HAP-1 (cell line): ENCODE results near the gene DMBX1.

ENCODE experiments used
- DNase-seq, 2 experiments: peaks; one replicate each; pipeline ENCODE4 v3.0.0-alpha.2; 2016 to 2020; ENCODE audit warnings: low spot score in 2 of 2
- H3K27me3 ChIP-seq: fragments of 250-450 bp; sonication (Bioruptor Pico); 2 replicates; pipeline ENCODE4 v1.5.1; 2020; ENCODE audit warnings: low read depth, mild to moderate bottlenecking, moderate library complexity
- H3K36me3 ChIP-seq: fragments of 250-450 bp; sonication (Bioruptor Pico); replicated peaks from 2 replicates; pipeline ENCODE4 v1.5.1; 2020; ENCODE audit warnings: mild to moderate bottlenecking
- H3K4me1 ChIP-seq: fragments of 250-450 bp; sonication (Bioruptor Pico); 2 replicates; pipeline ENCODE4 v1.5.1; 2020; ENCODE audit warnings: mild to moderate bottlenecking
- H3K4me3 ChIP-seq: fragments of 250-450 bp; sonication (Bioruptor Pico); 2 replicates; pipeline ENCODE4 v1.5.1; 2020; ENCODE audit warnings: mild to moderate bottlenecking, moderate library complexity
- H3K9me3 ChIP-seq: fragments of 250-450 bp; sonication (Bioruptor Pico); 2 replicates; pipeline ENCODE4 v1.5.1; 2020; ENCODE audit warnings: mild to moderate bottlenecking, moderate library complexity
- in situ Hi-C: fragments of 300-500 bp; cut with MboI; formaldehyde crosslinking; loops from 3 replicates; pipeline ENCODE4 v1.14.3; 2020; ENCODE audit warnings: low sequenced_read_pairs, inconsistent platforms, mixed read lengths

DMBX1 gene

GRCh38 chr1:46492269-46492853, 2.7 kb downstream of the DMBX1 start:
- H3K36me3 ChIP-seq: no peaks in the 10 kb centered on the region
- no peaks in the 10 kb centered on the region for H3K4me1 ChIP-seq
- H3K4me3 ChIP-seq: no peak overlapping the region
- peaks cover 5% of the 10 kb centered on the region for H3K27me3 ChIP-seq
- DNase-seq: no peak
- in situ Hi-C loops: no loop called here
- H3K9me3 ChIP-seq: no peaks in the 10 kb centered on the region

GRCh38 chr1:46492871-46493270, 3.2 kb downstream of the DMBX1 start:
- H3K27me3 ChIP-seq: peaks cover 5% of the 10 kb centered on the region
- in situ Hi-C loops: no loop called here
- H3K4me3 ChIP-seq: no peak overlapping the region
- no peaks in the 10 kb centered on the region for H3K36me3 ChIP-seq
- H3K9me3 ChIP-seq: no peaks in the 10 kb centered on the region
- no peaks in the 10 kb centered on the region for H3K4me1 ChIP-seq
- no peak for DNase-seq

- no peaks in the 10 kb centered on the region for H3K4me1 ChIP-seq
- in situ Hi-C loops: no loop called here
- H3K36me3 ChIP-seq: no peaks in the 10 kb centered on the region
- H3K9me3 ChIP-seq: no peaks in the 10 kb centered on the region
- H3K27me3 ChIP-seq: peaks cover 5% of the 10 kb centered on the region
- no peak overlapping the region for H3K4me3 ChIP-seq
- DNase-seq: no peak
Observed at GRCh38 chr1:46493316-46494032, 3.8 kb downstream of the DMBX1 start.

- no peak for DNase-seq
- Histone ChIP-seq H3K27me3 (peaks cover 5% of the 10 kb centered on the region; the same call in 1 of the 2 replicates), H3K9me3 (no peaks in the 10 kb centered on the region), H3K4me1 (no peaks in the 10 kb centered on the region), H3K4me3 (no peak overlapping the region), H3K36me3 (no peaks in the 10 kb centered on the region)
- in situ Hi-C loops: no loop called here
Observed at GRCh38 chr1:46494910-46495309, 5.3 kb downstream of the DMBX1 start.

GRCh38 chr1:46495778-46496177, 6.1 kb downstream of the DMBX1 start:
- peaks cover 3% of the 10 kb centered on the region for H3K4me1 ChIP-seq
- H3K36me3 ChIP-seq: no peaks in the 10 kb centered on the region
- H3K9me3 ChIP-seq: no peaks in the 10 kb centered on the region
- H3K4me3 ChIP-seq: no peak overlapping the region
- DNase-seq: no peak
- in situ Hi-C loops: no loop called here
- peaks cover 1% of the 10 kb centered on the region; the same call in 1 of the 2 replicates for H3K27me3 ChIP-seq

- no peak overlapping the region for H3K4me3 ChIP-seq
- H3K4me1 ChIP-seq: peaks cover 7% of the 10 kb centered on the region
- no peaks in the 10 kb centered on the region for H3K27me3 ChIP-seq
Observed at GRCh38 chr1:46496505-46496904, 6.9 kb downstream of the DMBX1 start.

GRCh38 chr1:46497020-46497419, 7.4 kb downstream of the DMBX1 start:
- Histone ChIP-seq H3K9me3 (no peaks in the 10 kb centered on the region), H3K36me3 (no peaks in the 10 kb centered on the region), H3K27me3 (no peaks in the 10 kb centered on the region), H3K4me3 (no peak overlapping the region), H3K4me1 (peaks cover 7% of the 10 kb centered on the region)
- in situ Hi-C loops: no loop called here
- no peak for DNase-seq

More at GRCh38 chr1:46496505-46496904, 6.9 kb downstream of the DMBX1 start:
- no peak for DNase-seq
- Histone ChIP-seq H3K36me3 (no peaks in the 10 kb centered on the region), H3K9me3 (no peaks in the 10 kb centered on the region)
- in situ Hi-C loops: no loop called here

- H3K27me3 ChIP-seq: no peaks in the 10 kb centered on the region
- in situ Hi-C loops: no loop called here
Observed at GRCh38 chr1:46497665-46498064, 8.0 kb downstream of the DMBX1 start.

GRCh38 chr1:46501528-46501927, 11.9 kb downstream of the DMBX1 start:
- H3K9me3 ChIP-seq: no peaks in the 10 kb centered on the region
- H3K36me3 ChIP-seq: no peaks in the 10 kb centered on the region
- no peaks in the 10 kb centered on the region for H3K27me3 ChIP-seq
- no peak overlapping the region for H3K4me3 ChIP-seq
- peaks cover 7% of the 10 kb centered on the region for H3K4me1 ChIP-seq
- no peak for DNase-seq
- in situ Hi-C loops: no loop called here

More at GRCh38 chr1:46497665-46498064, 8.0 kb downstream of the DMBX1 start:
- H3K4me1 ChIP-seq: peaks cover 7% of the 10 kb centered on the region
- no peaks in the 10 kb centered on the region for H3K9me3 ChIP-seq
- H3K36me3 ChIP-seq: no peaks in the 10 kb centered on the region
- H3K4me3 ChIP-seq: no peak overlapping the region
- DNase-seq: no peak

GRCh38 chr1:46503421-46503820, 13.8 kb downstream of the DMBX1 start:
- in situ Hi-C loops: no loop called here
- DNase-seq: no peak
- Histone ChIP-seq H3K9me3 (no peaks in the 10 kb centered on the region), H3K4me3 (no peak overlapping the region), H3K27me3 (no peaks in the 10 kb centered on the region), H3K36me3 (no peaks in the 10 kb centered on the region), H3K4me1 (peaks cover 7% of the 10 kb centered on the region)

GRCh38 chr1:46506470-46507219, 17.0 kb downstream of the DMBX1 start:
- H3K9me3 ChIP-seq: no peaks in the 10 kb centered on the region
- no peak overlapping the region for H3K4me3 ChIP-seq
- in situ Hi-C loops: no loop called here
- no peaks in the 10 kb centered on the region for H3K36me3 ChIP-seq
- H3K4me1 ChIP-seq: no peaks in the 10 kb centered on the region
- no peaks in the 10 kb centered on the region for H3K27me3 ChIP-seq
- no peak for DNase-seq

- H3K4me3 ChIP-seq: no peak overlapping the region
- DNase-seq: no peak
- no peaks in the 10 kb centered on the region for H3K9me3 ChIP-seq
- H3K4me1 ChIP-seq: no peaks in the 10 kb centered on the region
- H3K36me3 ChIP-seq: no peaks in the 10 kb centered on the region
- no peaks in the 10 kb centered on the region for H3K27me3 ChIP-seq
- in situ Hi-C loops: no loop called here
Observed at GRCh38 chr1:46508757-46509156, 19.1 kb downstream of the DMBX1 start.

GRCh38 chr1:46510341-46510997, 20.8 kb downstream of the DMBX1 start:
- in situ Hi-C loops: no loop called here
- Histone ChIP-seq H3K9me3 (no peaks in the 10 kb centered on the region), H3K4me3 (no peak overlapping the region), H3K27me3 (no peaks in the 10 kb centered on the region), H3K36me3 (no peaks in the 10 kb centered on the region), H3K4me1 (no peaks in the 10 kb centered on the region)
- DNase-seq: no peak

- H3K27me3 ChIP-seq: no peaks in the 10 kb centered on the region
Observed at GRCh38 chr1:46510998-46511365, 21.3 kb downstream of the DMBX1 start.

More at GRCh38 chr1:46510998-46511365, 21.3 kb downstream of the DMBX1 start:
- H3K4me1 ChIP-seq: no peaks in the 10 kb centered on the region
- no peak overlapping the region for H3K4me3 ChIP-seq
- no peaks in the 10 kb centered on the region for H3K9me3 ChIP-seq
- no peaks in the 10 kb centered on the region for H3K36me3 ChIP-seq
- no peak for DNase-seq
- in situ Hi-C loops: no loop called here
